OCI-LY7 (cell line): ENCODE measurements around the gene THOC1.

ENCODE experiments used
- CTCF ChIP-seq: fragments of 200-600 bp; sonication (generic); conservative IDR thresholded peaks from 2 replicates; pipeline ENCODE4 v1.5.1; 2014; ENCODE audit warnings: mild to moderate bottlenecking, antibody characterized with exemption, low read length, moderate library complexity, mixed read lengths
- EZH2phosphoT487 ChIP-seq: fragments of 200-600 bp; sonication (generic); IDR thresholded peaks from 2 replicates; pipeline ENCODE4 v1.6.1; 2018; ENCODE audit warnings: low read depth, borderline replicate concordance, mild to moderate bottlenecking, mixed run types, antibody characterized with exemption, low read length, moderate library complexity, mixed read lengths

- no peak for TF ChIP-seq CTCF
- no peak for TF ChIP-seq EZH2phosphoT487
Measured at GRCh38 chr18:245282-245847, 22.5 kb downstream of the THOC1 start.
